Measurements from ENCODE around the gene KHDC1L.
"Not testable (repeated sequence)": the region's sequence is repeated elsewhere in the genome, so short reads cannot be mapped to it uniquely, and the experiment has no call there.

The KHDC1L gene

GRCh38 chr6:73234733-73235132 lies 9.4 kb upstream of the KHDC1L start:
- no peak for ATAC-seq (ENCODE audit: insufficient read depth, low read depth)
- no peak for TF ChIP-seq EZH2 (IDR thresholded peaks at IDR 0.05; ENCODE audit: borderline replicate concordance, low read depth, low read length, severe bottlenecking)
- no peak for TF ChIP-seq CTCF (IDR thresholded peaks at IDR 0.05; ENCODE audit: borderline replicate concordance, extremely low read depth, low read length, poor library complexity, severe bottlenecking)

GRCh38 chr6:73233971-73234370 lies 8.7 kb upstream of the KHDC1L start:
- H4K20me1 ChIP-seq (ENCODE audit: insufficient read depth, low read length); H3K4me2 ChIP-seq (ENCODE audit: insufficient read depth, low read length); H3K9me3 ChIP-seq (ENCODE audit: insufficient read depth, low read length, severe bottlenecking); H3K79me2 ChIP-seq (ENCODE audit: insufficient read depth, low read length); H3K4me3 ChIP-seq (ENCODE audit: low read depth in 1 of 2, low read length in 2 of 2); H3K4me1 ChIP-seq (ENCODE audit: insufficient read depth, low read length); H3K27me3 ChIP-seq (ENCODE audit: insufficient read depth, low read length, poor library complexity); DNase-seq; H3K9ac ChIP-seq (ENCODE audit: low read depth, low read length); H2AFZ ChIP-seq (ENCODE audit: low read depth, low read length); H3K36me3 ChIP-seq (ENCODE audit: insufficient read depth, low read length); H3K27ac ChIP-seq (ENCODE audit: low read length); ATAC-seq (ENCODE audit: insufficient read depth, low read depth): not testable (repeated sequence)

More at GRCh38 chr6:73234733-73235132, 9.4 kb upstream of the KHDC1L start:
- H3K79me2 ChIP-seq (ENCODE audit: insufficient read depth, low read length), result no peaks in the 10 kb centered on the region
- no peak overlapping the region for H2AFZ ChIP-seq (ENCODE audit: low read depth, low read length)
- H3K9me3 ChIP-seq (ENCODE audit: insufficient read depth, low read length, severe bottlenecking), result no peaks in the 10 kb centered on the region
- DNase-seq, result no peak
- no peaks in the 10 kb centered on the region for H4K20me1 ChIP-seq (ENCODE audit: insufficient read depth, low read length)
- H3K27me3 ChIP-seq (ENCODE audit: insufficient read depth, low read length, poor library complexity), result no peaks in the 10 kb centered on the region
- H3K4me3 ChIP-seq (ENCODE audit: low read depth in 1 of 2, low read length in 2 of 2), result no peak overlapping the region
- H3K4me1 ChIP-seq (ENCODE audit: insufficient read depth, low read length), result no peaks in the 10 kb centered on the region
- no peak overlapping the region for H3K9ac ChIP-seq (ENCODE audit: low read depth, low read length)
- H3K4me2 ChIP-seq (ENCODE audit: insufficient read depth, low read length), result no peak overlapping the region
- H3K36me3 ChIP-seq (ENCODE audit: insufficient read depth, low read length), result no peaks in the 10 kb centered on the region
- no peak overlapping the region for H3K27ac ChIP-seq (ENCODE audit: low read length)

- H3K9me3 ChIP-seq (ENCODE audit: insufficient read depth, low read length, severe bottlenecking), result no peaks in the 10 kb centered on the region
- H3K4me1 ChIP-seq (ENCODE audit: insufficient read depth, low read length), result no peaks in the 10 kb centered on the region
- TF ChIP-seq CTCF (IDR thresholded peaks at IDR 0.05; ENCODE audit: borderline replicate concordance, extremely low read depth, low read length, poor library complexity, severe bottlenecking), result no peak
- TF ChIP-seq EZH2 (IDR thresholded peaks at IDR 0.05; ENCODE audit: borderline replicate concordance, low read depth, low read length, severe bottlenecking), result no peak
- DNase-seq, result no peak
- ATAC-seq (ENCODE audit: insufficient read depth, low read depth), result no peak
- no peak overlapping the region for H3K9ac ChIP-seq (ENCODE audit: low read depth, low read length)
- no peak overlapping the region for H2AFZ ChIP-seq (ENCODE audit: low read depth, low read length)
- no peak overlapping the region for H3K27ac ChIP-seq (ENCODE audit: low read length)
- no peaks in the 10 kb centered on the region for H3K79me2 ChIP-seq (ENCODE audit: insufficient read depth, low read length)
- H4K20me1 ChIP-seq (ENCODE audit: insufficient read depth, low read length), result no peaks in the 10 kb centered on the region
- H3K4me3 ChIP-seq (ENCODE audit: low read depth in 1 of 2, low read length in 2 of 2), result no peak overlapping the region
- no peak overlapping the region for H3K4me2 ChIP-seq (ENCODE audit: insufficient read depth, low read length)
- no peaks in the 10 kb centered on the region for H3K27me3 ChIP-seq (ENCODE audit: insufficient read depth, low read length, poor library complexity)
- H3K36me3 ChIP-seq (ENCODE audit: insufficient read depth, low read length), result no peaks in the 10 kb centered on the region
Observed at GRCh38 chr6:73233048-73233447, 7.8 kb upstream of the KHDC1L start.

- ATAC-seq (ENCODE audit: insufficient read depth, low read depth) (no peak), DNase-seq (no peak)
- Histone ChIP-seq H4K20me1 (ENCODE audit: insufficient read depth, low read length) (no peaks in the 10 kb centered on the region), H3K9me3 (ENCODE audit: insufficient read depth, low read length, severe bottlenecking) (no peaks in the 10 kb centered on the region), H3K27ac (ENCODE audit: low read length) (no peak overlapping the region), H2AFZ (ENCODE audit: low read depth, low read length) (no peak overlapping the region), H3K27me3 (ENCODE audit: insufficient read depth, low read length, poor library complexity) (no peaks in the 10 kb centered on the region), H3K4me3 (ENCODE audit: low read depth in 1 of 2, low read length in 2 of 2) (no peak overlapping the region), H3K4me1 (ENCODE audit: insufficient read depth, low read length) (no peaks in the 10 kb centered on the region), H3K9ac (ENCODE audit: low read depth, low read length) (no peak overlapping the region), H3K36me3 (ENCODE audit: insufficient read depth, low read length) (no peaks in the 10 kb centered on the region), H3K4me2 (ENCODE audit: insufficient read depth, low read length) (no peak overlapping the region), H3K79me2 (ENCODE audit: insufficient read depth, low read length) (no peaks in the 10 kb centered on the region)
- no peak for TF ChIP-seq EZH2 (IDR thresholded peaks at IDR 0.05; ENCODE audit: borderline replicate concordance, low read depth, low read length, severe bottlenecking)
- no peak for TF ChIP-seq CTCF (IDR thresholded peaks at IDR 0.05; ENCODE audit: borderline replicate concordance, extremely low read depth, low read length, poor library complexity, severe bottlenecking)
Observed at GRCh38 chr6:73231986-73232391, 6.7 kb upstream of the KHDC1L start.
